ENCODE data around the gene GLP2R. TPM values are rescaled to one million over a fixed set of nuclear protein-coding genes. Genes with fewer than 3 reads are reported as not detected.

GLP2R gene
- total and polyA plus RNA-seq, 2 experiments from 2014 or later: not detected

- no peak overlapping the region for H3K27ac ChIP-seq (ENCODE audit: low read depth)
- DNase-seq (ENCODE audit: low spot score) (no peak), ATAC-seq (no peak)
- no peaks in the 10 kb centered on the region for H3K4me1 ChIP-seq (ENCODE audit: insufficient read depth)
- H3K9me3 Mint-ChIP-seq: no peaks in the 10 kb centered on the region; the same call in 2 of the 3 replicates
- H3K27ac Mint-ChIP-seq: no peak overlapping the region
- no peaks in the 10 kb centered on the region for H3K79me2 ChIP-seq (replicated peaks; ENCODE audit: insufficient read depth)
- H3K4me3 Mint-ChIP-seq: no peak overlapping the region
- H3K4me1 Mint-ChIP-seq: peaks cover 17% of the 10 kb centered on the region
- H3K4me2 ChIP-seq: no peak overlapping the region
- no peak overlapping the region for H3K4me3 ChIP-seq
- H2AFZ ChIP-seq: no peak overlapping the region
- H3K9me2 ChIP-seq (ENCODE audit: insufficient read depth): no peaks in the 10 kb centered on the region
- H4K20me1 ChIP-seq (replicated peaks; ENCODE audit: insufficient read depth): no peaks in the 10 kb centered on the region
- no peaks in the 10 kb centered on the region for H3K27me3 ChIP-seq (ENCODE audit: insufficient read depth)
- H3F3A ChIP-seq (replicated peaks; ENCODE audit: low read depth): no peaks in the 10 kb centered on the region
- TF ChIP-seq ETS1 (IDR thresholded peaks at IDR 0.05) (no peak), ZNF114 (CRISPR knock-in tag; IDR thresholded peaks at IDR 0.05) (no peak), STAT1 (IDR thresholded peaks at IDR 0.05; ENCODE audit: unreplicated experiment) (no peak), POLR2AphosphoS5 (IDR thresholded peaks at IDR 0.05; ENCODE audit: low read depth) (no peak), NANOG (IDR thresholded peaks at IDR 0.05; ENCODE audit: borderline replicate concordance) (no peak), JUNB (IDR thresholded peaks at IDR 0.05; ENCODE audit: unreplicated experiment) (no peak), CTCF (conservative IDR thresholded peaks at IDR 0.05; ENCODE audit: low read depth in 2 of 2) (no peak), REST (IDR thresholded peaks at IDR 0.05; ENCODE audit: unreplicated experiment) (no peak), ZNF462 (CRISPR knock-in tag; IDR thresholded peaks at IDR 0.05) (no peak), EZH2phosphoT487 (IDR thresholded peaks at IDR 0.05; ENCODE audit: unreplicated experiment) (no peak), CREB1 (CRISPR knock-in tag; IDR thresholded peaks at IDR 0.05; ENCODE audit: low read depth) (no peak), EZH2 (IDR thresholded peaks at IDR 0.05; ENCODE audit: low read depth, unreplicated experiment) (no peak), ZNF331 (CRISPR knock-in tag; IDR thresholded peaks at IDR 0.05; ENCODE audit: low read depth) (no peak)
- no peaks in the 10 kb centered on the region for H3K36me3 ChIP-seq (ENCODE audit: insufficient read depth)
- no peaks in the 10 kb centered on the region; the same call in 2 of the 3 replicates for H3K36me3 Mint-ChIP-seq (ENCODE audit: low read depth)
- H3K27me3 Mint-ChIP-seq (ENCODE audit: insufficient read depth, low read depth, poor library complexity): peaks cover 5% of the 10 kb centered on the region
Measured at GRCh38 chr17:9904277-9905077, 78.8 kb downstream of the GLP2R start.
